ENCODE results near the gene BMX.

BMX gene

DNA sequence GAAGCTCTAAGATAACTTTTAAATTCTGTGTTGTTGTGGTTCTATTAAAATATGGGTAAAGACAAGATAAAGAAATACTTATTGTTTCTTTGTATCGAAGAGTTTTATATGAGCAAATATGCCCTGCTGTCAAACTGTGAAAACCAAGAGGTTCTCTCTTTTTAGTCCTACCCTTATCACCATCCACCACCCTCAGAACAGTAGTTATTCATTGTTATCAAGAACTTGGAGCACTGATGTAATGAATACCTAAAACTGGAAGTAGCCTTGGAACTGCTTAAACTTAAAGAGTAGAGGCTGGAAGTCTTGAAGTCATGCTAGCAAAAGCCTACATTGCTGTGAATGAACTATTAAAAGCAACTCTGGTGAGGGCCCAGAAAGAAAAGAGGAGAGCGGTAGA is 16.7 kb upstream of the BMX start:
- TF ChIP-seq, protein P1, sequence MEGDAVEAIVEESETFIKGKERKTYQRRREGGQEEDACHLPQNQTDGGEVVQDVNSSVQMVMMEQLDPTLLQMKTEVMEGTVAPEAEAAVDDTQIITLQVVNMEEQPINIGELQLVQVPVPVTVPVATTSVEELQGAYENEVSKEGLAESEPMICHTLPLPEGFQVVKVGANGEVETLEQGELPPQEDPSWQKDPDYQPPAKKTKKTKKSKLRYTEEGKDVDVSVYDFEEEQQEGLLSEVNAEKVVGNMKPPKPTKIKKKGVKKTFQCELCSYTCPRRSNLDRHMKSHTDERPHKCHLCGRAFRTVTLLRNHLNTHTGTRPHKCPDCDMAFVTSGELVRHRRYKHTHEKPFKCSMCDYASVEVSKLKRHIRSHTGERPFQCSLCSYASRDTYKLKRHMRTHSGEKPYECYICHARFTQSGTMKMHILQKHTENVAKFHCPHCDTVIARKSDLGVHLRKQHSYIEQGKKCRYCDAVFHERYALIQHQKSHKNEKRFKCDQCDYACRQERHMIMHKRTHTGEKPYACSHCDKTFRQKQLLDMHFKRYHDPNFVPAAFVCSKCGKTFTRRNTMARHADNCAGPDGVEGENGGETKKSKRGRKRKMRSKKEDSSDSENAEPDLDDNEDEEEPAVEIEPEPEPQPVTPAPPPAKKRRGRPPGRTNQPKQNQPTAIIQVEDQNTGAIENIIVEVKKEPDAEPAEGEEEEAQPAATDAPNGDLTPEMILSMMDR (IDR thresholded peaks at IDR 0.05; ENCODE audit: insufficient read depth, low read length, missing control alignments), result no peak
- H3K4me3 ChIP-seq (ENCODE audit: low read depth, low read length), result no peak overlapping the region
- POLR2A ChIA-PET, result no interaction called here
- CTCF ChIA-PET, result interaction anchor here (1.4 kb wide), 1 partner anchor 135 kb away, joined by 3 read pairs; no protein-coding TSS in a partner anchor
- no peak for DNase-seq (ENCODE audit: low read depth, low spot score)

DNA sequence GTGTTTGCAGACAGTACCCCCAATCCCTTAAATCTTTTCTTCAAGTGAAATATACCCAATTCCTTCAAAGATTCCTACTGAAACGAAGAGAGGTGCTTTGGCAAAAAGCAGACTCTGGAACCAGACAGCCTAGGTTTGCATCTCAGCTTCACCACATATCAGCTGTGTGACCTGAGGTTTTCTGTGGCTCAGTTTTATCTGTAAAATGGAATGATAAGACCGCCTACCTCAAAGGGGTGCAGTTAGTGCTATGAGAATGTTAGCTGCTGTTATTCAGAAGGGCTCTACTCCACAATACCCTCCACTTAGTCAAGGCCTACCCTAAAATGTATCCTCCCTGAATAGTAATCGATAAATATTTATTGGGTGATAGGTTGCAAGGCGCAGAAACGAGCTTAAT is 8.1 kb upstream of the BMX start:
- ChIA-PET CTCF (interaction anchor here (1.7 to 3.5 kb wide), 2 partner anchors 25 to 143 kb away, joined by 5 to 12 read pairs; no protein-coding TSS in a partner anchor), POLR2A (no interaction called here)
- TF ChIP-seq, protein P1 (IDR thresholded peaks at IDR 0.05; ENCODE audit: insufficient read depth, low read length, missing control alignments), result no peak
- DNase-seq (ENCODE audit: low read depth, low spot score), result no peak
- H3K4me3 ChIP-seq (ENCODE audit: low read depth, low read length), result peak overlapping the region; percentile 58

DNA sequence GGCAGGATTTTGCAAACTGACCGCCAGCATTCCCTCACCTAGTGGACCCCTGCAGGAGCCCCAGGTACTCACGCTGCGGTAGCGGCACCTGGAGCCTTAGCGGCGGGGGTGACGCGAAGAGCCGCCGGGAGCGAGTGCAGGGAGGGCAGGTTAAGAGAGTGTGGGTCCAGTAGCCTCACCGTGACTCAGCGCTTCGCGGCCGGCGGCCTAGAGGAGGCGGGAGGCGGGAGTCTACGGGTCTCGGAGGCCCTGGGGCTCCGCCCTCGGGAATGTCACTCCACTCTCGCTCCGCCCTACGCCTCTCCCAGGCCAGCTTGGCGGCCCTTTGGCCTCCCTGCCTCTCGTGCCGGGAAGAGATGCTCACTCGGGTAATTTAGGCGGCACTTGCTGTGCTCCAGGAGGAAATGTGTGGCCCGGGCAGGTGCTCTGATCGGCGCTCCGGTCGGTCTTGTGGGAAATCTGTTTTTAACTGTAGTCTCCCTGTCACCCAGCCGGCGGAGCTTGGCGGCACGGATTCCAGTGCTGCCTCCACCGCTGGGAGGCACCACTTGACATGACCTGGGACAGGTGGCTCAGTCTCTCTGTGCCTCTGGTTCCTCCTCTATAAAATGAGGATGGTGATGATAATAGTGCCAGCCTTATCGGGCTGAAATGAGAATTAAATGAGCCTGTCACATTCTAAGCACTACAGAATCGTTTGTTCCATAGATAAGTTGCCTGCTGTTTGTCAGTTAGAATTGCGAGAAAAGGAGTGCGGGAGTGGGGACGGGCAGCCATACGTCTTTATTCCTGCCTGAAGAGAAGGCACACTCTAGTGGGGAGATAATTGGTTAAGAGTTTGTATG is 7.3 kb upstream of the BMX start, which contains the start of gene PIR:
Gene PIR (minus strand): TSS at position 216 of the 845 bp plus-strand sequence. CDS start 2,076 bp downstream, outside the sequence.
- ChIA-PET POLR2A (no interaction called here), CTCF (interaction anchor here (0.6 to 3.5 kb wide), 6 partner anchors 12 to 144 kb away, joined by 3 to 12 read pairs (median 4); no protein-coding TSS in a partner anchor)
- TF ChIP-seq, protein P1 (IDR thresholded peaks at IDR 0.05; ENCODE audit: insufficient read depth, low read length, missing control alignments), result peak; percentile 40

DNA sequence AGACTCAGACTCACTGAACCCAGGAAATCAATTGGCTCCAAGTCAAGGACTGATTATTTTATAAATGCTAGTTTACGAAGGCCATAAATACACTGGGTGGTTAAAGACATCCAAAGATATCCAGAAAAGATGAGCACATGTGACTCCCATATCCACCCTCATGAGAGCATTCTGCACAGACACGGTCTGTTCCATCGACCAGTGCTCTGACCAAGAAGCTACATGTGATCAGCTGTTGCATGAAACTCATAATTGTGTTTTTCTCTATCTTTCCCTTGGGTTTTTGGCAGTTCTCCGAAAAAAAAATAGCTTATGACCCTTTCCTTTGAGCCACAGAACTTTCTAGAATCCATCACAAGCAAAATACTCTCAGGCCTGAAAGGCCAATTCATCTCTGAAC is 4.8 kb upstream of the BMX start:
- TF ChIP-seq, protein P1 (IDR thresholded peaks at IDR 0.05; ENCODE audit: insufficient read depth, low read length, missing control alignments), result no peak
- ChIA-PET POLR2A (no interaction called here), CTCF (no interaction called here)
- DNase-seq (ENCODE audit: low read depth, low spot score), result no peak
- H3K4me3 ChIP-seq (ENCODE audit: low read depth, low read length), result no peak overlapping the region

More for the DNA sequence above, 7.3 kb upstream of the BMX start, which contains the start of gene PIR:
- H3K4me3 ChIP-seq (ENCODE audit: low read depth, low read length), result peak within 1 kb of the TSS; percentile 58
- DNase-seq (ENCODE audit: low read depth, low spot score), result no peak

DNA sequence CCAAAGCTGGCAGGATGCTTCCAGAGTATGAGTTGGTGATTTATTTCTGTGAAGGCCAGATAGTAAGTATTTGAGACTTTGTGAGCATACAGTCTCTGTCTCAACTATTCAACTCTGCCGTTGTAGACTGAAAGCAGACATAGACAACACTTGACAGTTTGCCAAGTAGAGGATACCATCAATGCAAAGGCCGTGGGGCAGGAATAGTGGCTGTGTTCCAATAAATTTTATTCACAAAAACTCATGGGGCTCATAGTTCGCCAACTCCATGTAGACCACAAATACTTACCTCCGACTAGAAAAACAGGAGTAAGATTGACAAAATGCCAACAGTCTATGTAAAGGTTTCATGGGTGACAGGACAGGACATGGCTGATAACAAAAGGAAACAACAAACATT is 3.8 kb upstream of the BMX start:
- POLR2A ChIA-PET, result no interaction called here
- CTCF ChIA-PET, result interaction anchor here (1.8 kb wide), 1 partner anchor 68 kb away, joined by 5 read pairs; no protein-coding TSS in a partner anchor
- no peak for DNase-seq (ENCODE audit: low read depth, low spot score)
- TF ChIP-seq, protein P1 (IDR thresholded peaks at IDR 0.05; ENCODE audit: insufficient read depth, low read length, missing control alignments), result no peak
- no peak overlapping the region for H3K4me3 ChIP-seq (ENCODE audit: low read depth, low read length)

DNA sequence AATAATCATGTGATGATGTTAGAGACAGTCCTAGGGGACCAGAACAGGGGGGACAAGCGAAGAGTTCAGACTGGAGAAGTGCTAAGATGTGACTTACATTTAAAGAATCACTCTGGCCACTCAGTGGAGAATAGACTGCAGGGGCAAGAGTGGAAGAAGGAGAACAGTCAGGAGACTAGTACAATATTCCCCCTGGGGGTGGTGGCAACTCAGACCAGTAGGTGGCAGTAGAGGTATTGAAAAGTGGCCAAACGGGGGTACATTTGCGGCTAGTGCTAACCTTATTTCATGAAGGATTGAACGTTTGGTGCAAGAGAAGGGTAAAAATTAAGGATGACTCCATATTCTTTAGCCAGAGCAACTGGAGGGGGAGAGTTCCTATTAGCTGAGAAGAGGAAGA is 2.7 kb upstream of the BMX start:
- ChIA-PET CTCF (interaction anchor here (1.0 to 2.0 kb wide), 4 partner anchors 10 to 67 kb away, joined by 3 to 5 read pairs (median 4); no protein-coding TSS in a partner anchor), POLR2A (no interaction called here)
- DNase-seq (ENCODE audit: low read depth, low spot score), result no peak
- TF ChIP-seq, protein P1 (IDR thresholded peaks at IDR 0.05; ENCODE audit: insufficient read depth, low read length, missing control alignments), result peak; percentile 46
- H3K4me3 ChIP-seq (ENCODE audit: low read depth, low read length), result no peak overlapping the region

Measured in AG04449 (cell line).